PC-3 (cell line): ENCODE measurements around the gene NOX4. TPM values are rescaled to one million over a fixed set of nuclear protein-coding genes. Genes with fewer than 3 reads are reported as not detected.
"Not testable (repeated sequence)": the region's sequence is repeated elsewhere in the genome, so short reads cannot be mapped to it uniquely, and the experiment has no call there.

Experiments used
- ATAC-seq: fragments of 200-7000 bp; cut with Tn5 transposase; 2 replicates; pipeline ENCODE4 v1.9.1; 2020; ENCODE audit warnings: mild to moderate bottlenecking, moderate library complexity
- BruUV-seq: library from RNA; stranded (reverse); fragments of 400-500 nt; replicated peaks from 2 replicates; lab custom pipeline; 2021; lab: Mats Ljungman, UMichigan
- CTCF ChIA-PET: fragments of 300-600 bp; sonication (Branson Sonifier 250); formaldehyde crosslinking; loops from one replicate; lab custom pipeline; 2022; ENCODE audit warnings: antibody characterized with exemption; lab: Charles Lee
- POLR2A ChIA-PET: fragments of 300-600 bp; sonication (Branson Sonifier 250); formaldehyde crosslinking; loops from one replicate; lab custom pipeline; 2022; ENCODE audit warnings: antibody characterized with exemption; ENCODE audit not compliant: unreplicated experiment; lab: Charles Lee
- DNase-seq: peaks from one replicate; pipeline ENCODE4 v3.0.0-alpha.2; 2015
- H2AFZ ChIP-seq: fragments of 300-600 bp; sonication (generic); 2 replicates; pipeline ENCODE4 v1.6.0; 2016; ENCODE audit warnings: antibody characterized with exemption, low read length
- H3F3A ChIP-seq: fragments of 300-600 bp; sonication (generic); one replicate; pipeline ENCODE4 v1.6.0; 2017; ENCODE audit warnings: antibody characterized with exemption, low read length, control low read depth, mild to moderate bottlenecking; ENCODE audit not compliant: unreplicated experiment
- H3K27ac ChIP-seq: fragments of 300-600 bp; sonication (generic); 2 replicates; pipeline ENCODE4 v1.5.1; 2016; ENCODE audit warnings: mild to moderate bottlenecking, low read length
- H3K27me3 ChIP-seq: fragments of 300-600 bp; sonication (generic); 2 replicates; pipeline ENCODE4 v1.6.1; 2016; ENCODE audit warnings: low read length, mixed read lengths
- H3K36me3 ChIP-seq: fragments of 300-600 bp; sonication (generic); 2 replicates; pipeline ENCODE4 v1.6.1; 2016; ENCODE audit warnings: low read depth, mixed run types, low read length, mixed read lengths
- H3K4me1 ChIP-seq: fragments of 300-600 bp; sonication (generic); 2 replicates; pipeline ENCODE4 v1.5.1; 2016; ENCODE audit warnings: low read length; ENCODE audit not compliant: insufficient read depth
- H3K4me2 ChIP-seq: fragments of 300-600 bp; sonication (generic); 2 replicates; pipeline ENCODE4 v1.6.0; 2016; ENCODE audit warnings: low read length
- H3K4me3 ChIP-seq: fragments of 300-600 bp; sonication (generic); 2 replicates; pipeline ENCODE4 v1.5.1; 2016; ENCODE audit warnings: mild to moderate bottlenecking, low read length, mixed read lengths
- H3K79me2 ChIP-seq: fragments of 300-600 bp; sonication (generic); 2 replicates; pipeline ENCODE4 v1.6.1; 2017; ENCODE audit warnings: low read length, mixed read lengths
- H3K9ac ChIP-seq: fragments of 300-600 bp; sonication (generic); 2 replicates; pipeline ENCODE4 v1.6.0; 2016; ENCODE audit warnings: mild to moderate bottlenecking, low read length
- H3K9me2 ChIP-seq: fragments of 300-600 bp; sonication (generic); replicated peaks from 2 replicates; pipeline ENCODE4 v1.6.1; 2016; ENCODE audit warnings: mixed run types, low read length, mixed read lengths
- H3K9me3 ChIP-seq: fragments of 300-600 bp; sonication (generic); 2 replicates; pipeline ENCODE4 v1.6.1; 2016; ENCODE audit warnings: low read length, mixed read lengths
- H4K20me1 ChIP-seq: fragments of 300-600 bp; sonication (generic); 2 replicates; pipeline ENCODE4 v1.6.1; 2016; ENCODE audit warnings: low read length, mixed read lengths
- EZH2 ChIP-seq: fragments of 300-600 bp; sonication (generic); IDR thresholded peaks from one replicate; pipeline ENCODE4 v1.6.1; 2017; ENCODE audit warnings: antibody characterized with exemption, mild to moderate bottlenecking, low read length; ENCODE audit not compliant: unreplicated experiment
- EZH2phosphoT487 ChIP-seq: fragments of 300-600 bp; sonication (generic); IDR thresholded peaks from 2 replicates; pipeline ENCODE4 v1.6.1; 2018; ENCODE audit warnings: mild to moderate bottlenecking, antibody characterized with exemption, low read length, borderline replicate concordance
- intact Hi-C: fragments of 100-400 bp; cut with micrococcal nuclease; formaldehyde crosslinking; loops from 2 replicates; pipeline ENCODE4 v1.9.0; 2023
- total RNA-seq: library from RNA; depleted of rRNA; stranded (reverse); fragments of >200 nt; gene quantifications from 2 replicates; pipeline ENCODE4 v1.2.3, GENCODE V29; 2014
- TF ChIP-seq, protein P1 (sequence below): fragments of 300-600 bp; sonication (generic); conservative IDR thresholded peaks from 2 replicates; pipeline ENCODE4 v1.5.1; 2017; ENCODE audit warnings: antibody characterized with exemption, low read depth, mild to moderate bottlenecking, low read length

The NOX4 gene
- total RNA-seq, 1 experiment from 2014 or later: not detected

DNA sequence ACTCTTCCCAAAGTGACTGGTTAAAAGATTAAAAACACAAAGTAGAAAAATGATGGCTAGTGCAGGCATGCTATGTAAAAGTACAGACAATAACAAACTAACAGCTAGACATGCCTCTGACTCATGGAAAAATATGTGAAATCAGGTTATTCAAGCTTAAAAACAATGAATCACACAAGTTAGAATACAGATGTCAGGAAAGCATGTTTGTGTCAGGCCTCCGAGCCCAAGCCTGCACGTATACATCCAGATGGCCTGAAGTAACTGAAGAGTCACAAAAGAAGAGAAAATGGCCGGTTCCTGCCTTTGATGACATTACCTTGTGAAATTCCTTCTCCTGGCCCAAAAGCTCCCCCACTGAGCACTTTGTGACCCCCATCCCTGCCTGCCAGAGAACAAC is 110.1 kb downstream of the NOX4 start:
- H3K9me2 ChIP-seq: no peaks in the 10 kb centered on the region
- peak overlapping the region; percentile 47 for H3K4me2 ChIP-seq
- no peak overlapping the region for H3K9ac ChIP-seq
- no TSS peak for BruUV-seq
- H3K9me3 ChIP-seq: no peaks in the 10 kb centered on the region
- peak; percentile 68 for ATAC-seq
- intact Hi-C loops: no loop called here
- H3K27ac ChIP-seq: peak overlapping the region; percentile 18
- H2AFZ ChIP-seq: peak overlapping the region; percentile 9; the same call in 1 of the 2 replicates
- peak; percentile 80 for DNase-seq
- no peak for TF ChIP-seq EZH2phosphoT487
- TF ChIP-seq, protein P1, sequence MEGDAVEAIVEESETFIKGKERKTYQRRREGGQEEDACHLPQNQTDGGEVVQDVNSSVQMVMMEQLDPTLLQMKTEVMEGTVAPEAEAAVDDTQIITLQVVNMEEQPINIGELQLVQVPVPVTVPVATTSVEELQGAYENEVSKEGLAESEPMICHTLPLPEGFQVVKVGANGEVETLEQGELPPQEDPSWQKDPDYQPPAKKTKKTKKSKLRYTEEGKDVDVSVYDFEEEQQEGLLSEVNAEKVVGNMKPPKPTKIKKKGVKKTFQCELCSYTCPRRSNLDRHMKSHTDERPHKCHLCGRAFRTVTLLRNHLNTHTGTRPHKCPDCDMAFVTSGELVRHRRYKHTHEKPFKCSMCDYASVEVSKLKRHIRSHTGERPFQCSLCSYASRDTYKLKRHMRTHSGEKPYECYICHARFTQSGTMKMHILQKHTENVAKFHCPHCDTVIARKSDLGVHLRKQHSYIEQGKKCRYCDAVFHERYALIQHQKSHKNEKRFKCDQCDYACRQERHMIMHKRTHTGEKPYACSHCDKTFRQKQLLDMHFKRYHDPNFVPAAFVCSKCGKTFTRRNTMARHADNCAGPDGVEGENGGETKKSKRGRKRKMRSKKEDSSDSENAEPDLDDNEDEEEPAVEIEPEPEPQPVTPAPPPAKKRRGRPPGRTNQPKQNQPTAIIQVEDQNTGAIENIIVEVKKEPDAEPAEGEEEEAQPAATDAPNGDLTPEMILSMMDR: no peak
- TF ChIP-seq EZH2: no peak
- CTCF ChIA-PET: no interaction called here
- H3K4me1 ChIP-seq: peaks cover 16% of the 10 kb centered on the region
- H3F3A ChIP-seq: no peaks in the 10 kb centered on the region
- no peak overlapping the region for H3K4me3 ChIP-seq
- H4K20me1 ChIP-seq: no peaks in the 10 kb centered on the region
- POLR2A ChIA-PET: no interaction called here
- no peaks in the 10 kb centered on the region for H3K36me3 ChIP-seq
- H3K79me2 ChIP-seq: no peaks in the 10 kb centered on the region
- no peaks in the 10 kb centered on the region for H3K27me3 ChIP-seq

DNA sequence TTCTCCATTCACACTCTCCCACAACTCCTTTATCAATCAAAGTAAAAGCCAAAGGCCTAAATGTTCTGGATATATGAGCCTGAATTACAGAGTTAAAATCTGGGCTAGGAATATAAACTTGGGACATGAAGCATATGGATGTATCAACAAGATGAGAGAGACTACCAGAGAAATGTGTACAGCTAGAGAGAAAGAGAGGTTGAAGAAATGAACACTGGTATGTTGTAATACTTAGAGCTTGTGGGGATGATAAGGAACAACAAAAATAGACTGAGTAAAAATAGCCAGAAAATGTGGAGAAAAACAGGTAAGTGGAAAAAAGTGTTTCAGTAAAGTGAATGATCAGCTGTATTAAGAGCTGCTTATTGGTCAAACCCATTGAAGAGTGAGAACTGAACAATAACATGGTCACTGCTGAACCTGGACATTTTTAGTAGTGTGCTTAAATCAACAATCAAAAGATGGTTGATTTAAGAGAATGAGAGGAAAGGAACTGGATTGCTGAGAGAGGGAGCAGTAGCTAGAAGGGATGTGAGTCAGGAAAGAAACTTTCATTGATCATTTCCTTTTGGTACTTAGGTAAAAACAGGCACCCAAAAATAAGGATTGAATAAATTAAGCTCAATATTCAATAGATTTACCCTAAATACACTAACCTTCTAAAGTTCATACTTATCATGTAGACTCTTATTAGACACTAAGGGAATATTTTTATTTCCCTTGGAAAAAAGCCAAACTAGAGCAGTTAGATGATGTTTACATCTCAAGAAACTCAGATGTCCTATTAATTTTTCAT is 111.0 kb downstream of the NOX4 start:
- BruUV-seq, H3K36me3 ChIP-seq, H4K20me1 ChIP-seq, H3K9me3 ChIP-seq, H3K79me2 ChIP-seq, H3K9me2 ChIP-seq, H3K9ac ChIP-seq, POLR2A ChIA-PET, intact Hi-C loops, H3F3A ChIP-seq, CTCF ChIA-PET, H2AFZ ChIP-seq, H3K4me3 ChIP-seq, H3K27me3 ChIP-seq: not testable (repeated sequence)
- peak overlapping the region; percentile 18; the same call in 1 of the 2 replicates for H3K27ac ChIP-seq
- peak overlapping the region; percentile 47 for H3K4me2 ChIP-seq
- ATAC-seq (0 out of 2 replicates have a peak, but pooled peaks have one; percentile 35), DNase-seq (peak; percentile 18)
- peaks cover 16% of the 10 kb centered on the region for H3K4me1 ChIP-seq

DNA sequence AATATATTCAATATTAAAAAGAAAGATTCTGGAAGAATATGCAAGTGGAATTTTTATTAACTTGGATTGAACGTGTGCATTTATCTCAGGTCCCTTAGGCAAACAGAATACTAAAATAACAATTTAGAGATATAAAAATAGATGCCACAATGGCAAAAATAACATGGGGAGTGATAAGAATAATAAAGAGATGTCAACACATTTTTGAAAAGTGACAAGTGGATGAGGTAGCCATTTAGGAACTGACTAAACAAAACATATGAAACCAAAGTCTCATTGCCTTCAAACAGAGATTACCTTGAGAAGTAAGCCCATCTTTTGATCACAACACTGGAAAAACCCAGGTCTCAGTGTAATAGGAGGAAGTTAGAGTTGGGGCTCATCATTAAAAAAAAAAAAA is 112.2 kb downstream of the NOX4 start:
- peaks cover 16% of the 10 kb centered on the region for H3K4me1 ChIP-seq
- CTCF ChIA-PET, ATAC-seq, H3K36me3 ChIP-seq, POLR2A ChIA-PET, H3K9me3 ChIP-seq, H3F3A ChIP-seq, H3K79me2 ChIP-seq, H3K27me3 ChIP-seq, H3K27ac ChIP-seq, H2AFZ ChIP-seq, H3K4me2 ChIP-seq, BruUV-seq, H3K9me2 ChIP-seq, DNase-seq, H3K4me3 ChIP-seq, H3K9ac ChIP-seq, intact Hi-C loops, H4K20me1 ChIP-seq: not testable (repeated sequence)

DNA sequence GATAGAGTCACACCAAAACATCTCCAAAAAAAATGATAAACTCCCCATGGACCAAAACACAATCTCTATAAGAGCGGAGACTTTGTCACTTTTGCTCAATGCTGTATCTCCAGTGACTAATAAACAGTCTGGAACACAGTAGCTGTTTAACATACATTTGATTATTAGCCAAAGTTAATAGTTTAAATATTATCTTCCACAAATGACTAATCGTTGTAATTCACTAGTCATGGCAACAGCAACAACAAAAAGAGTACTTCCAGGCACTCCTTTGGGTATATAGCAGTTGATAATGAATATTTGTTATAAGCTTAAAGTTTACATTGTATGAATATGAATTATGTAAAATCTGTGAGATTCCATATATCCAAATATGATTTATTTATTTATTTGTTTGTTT is 121.8 kb downstream of the NOX4 start:
- H4K20me1 ChIP-seq, H3K4me2 ChIP-seq, H3K9ac ChIP-seq, ATAC-seq, CTCF ChIA-PET, H3K9me3 ChIP-seq, POLR2A ChIA-PET, H3K36me3 ChIP-seq, intact Hi-C loops, H3F3A ChIP-seq, H3K9me2 ChIP-seq, H3K27me3 ChIP-seq, H3K4me1 ChIP-seq, H2AFZ ChIP-seq, H3K79me2 ChIP-seq, H3K4me3 ChIP-seq, H3K27ac ChIP-seq, BruUV-seq: not testable (repeated sequence)
- DNase-seq: peak; percentile 11

DNA sequence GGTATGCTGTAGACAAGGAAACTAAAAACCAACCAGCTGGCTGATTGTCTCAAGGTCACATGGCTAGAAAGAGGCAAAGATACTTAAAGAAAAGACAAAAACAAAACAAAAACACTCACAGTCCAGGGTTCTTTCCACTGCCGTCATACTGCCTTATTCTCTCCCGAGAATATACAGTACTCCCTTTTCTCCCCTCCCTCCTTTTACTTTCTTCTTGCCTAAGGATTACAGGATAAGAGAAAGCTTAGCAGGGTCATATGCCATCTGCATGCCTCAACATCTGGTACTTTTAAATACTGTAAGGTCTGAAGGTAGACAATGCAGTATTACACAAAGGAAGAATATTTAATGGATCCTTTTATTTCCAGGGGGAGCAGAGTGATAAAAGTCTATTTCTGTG is 126.3 kb downstream of the NOX4 start:
- CTCF ChIA-PET, H3K9ac ChIP-seq, H3K4me1 ChIP-seq, ATAC-seq, H3K79me2 ChIP-seq, POLR2A ChIA-PET, H3K9me3 ChIP-seq, H3K4me2 ChIP-seq, H3K4me3 ChIP-seq, H3K36me3 ChIP-seq, H2AFZ ChIP-seq, BruUV-seq, H4K20me1 ChIP-seq, H3K27me3 ChIP-seq, intact Hi-C loops, H3K27ac ChIP-seq, H3F3A ChIP-seq, H3K9me2 ChIP-seq, DNase-seq: not testable (repeated sequence)
